CD4-positive, alpha-beta T cell treated with Interleukin-4 for 1 hour (primary cell): ENCODE measurements around the gene CD93.

ENCODE experiments used
- DNase-seq, 2 donors: peaks; one replicate each; pipeline ENCODE4 v3.0.0-alpha.2; 2020 to 2022

CD93 gene

DNA sequence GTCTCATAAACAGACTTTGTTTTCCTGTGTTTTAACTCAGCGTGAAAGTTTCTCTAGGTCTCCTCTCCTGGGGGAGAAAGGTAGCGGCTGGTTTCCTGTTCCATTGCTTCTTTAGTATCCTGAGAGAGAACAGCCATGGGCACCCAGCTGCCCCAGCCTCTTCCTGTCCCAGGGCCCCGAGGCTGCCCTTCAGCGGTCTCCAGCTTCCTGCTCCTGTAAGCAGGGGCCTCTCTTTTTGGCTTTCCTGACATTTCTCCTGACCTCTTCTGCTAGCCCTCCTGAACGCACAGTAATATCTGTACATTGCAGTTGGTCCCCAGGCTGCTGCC, 53.4 kb downstream of the CD93 start:
- no peak for DNase-seq

- no peak for DNase-seq
These were observed 53.9 kb downstream of the CD93 start for GRCh38 chr20:23032056-23032749.

- DNase-seq = no peak
These were observed 54.8 kb downstream of the CD93 start for GRCh38 chr20:23031346-23031745.
